Measurements from ENCODE around the gene SP100. TPM values are rescaled to one million over a fixed set of nuclear protein-coding genes. Genes with fewer than 3 reads are reported as not detected.
"Not testable (repeated sequence)": the region's sequence is repeated elsewhere in the genome, so short reads cannot be mapped to it uniquely, and the experiment has no call there.

The SP100 gene
- total RNA-seq, 2 experiments from 2014 or later: 364 to 392 TPM

GRCh38 chr2:230425377-230425776 lies 9.4 kb downstream of the SP100 start:
- Mint-ChIP-seq H3K27ac (no peak overlapping the region), H3K27me3 (no peaks in the 10 kb centered on the region), H3K4me1 (peaks cover 81% of the 10 kb centered on the region), H3K4me3 (no peak overlapping the region), H3K36me3 (ENCODE audit: low read depth) (peaks cover 90% of the 10 kb centered on the region), H3K9me3 (peaks cover 8% of the 10 kb centered on the region)
- ChIA-PET CTCF (no interaction called here), POLR2A (no interaction called here)
- DNase-seq: no peak

- Mint-ChIP-seq H3K27me3 (no peaks in the 10 kb centered on the region), H3K4me1 (peaks cover 70% of the 10 kb centered on the region), H3K4me3 (no peak overlapping the region), H3K9me3 (peaks cover 17% of the 10 kb centered on the region), H3K36me3 (ENCODE audit: low read depth) (peaks cover 91% of the 10 kb centered on the region), H3K27ac (no peak overlapping the region)
- DNase-seq: no peak
- POLR2A ChIA-PET: no interaction called here
- CTCF ChIA-PET: interaction anchor here (1.7 kb wide), 1 partner anchor 12 kb away, joined by 7 read pairs; no protein-coding TSS in a partner anchor
Measured at GRCh38 chr2:230429513-230429912, 13.5 kb downstream of the SP100 start.

- ChIA-PET POLR2A (no interaction called here), CTCF (interaction anchor here (0.6 to 1.7 kb wide), 4 partner anchors 14 to 233 kb away, joined by 3 to 7 read pairs (median 3); no protein-coding TSS in a partner anchor)
- Mint-ChIP-seq H3K4me1 (peaks cover 62% of the 10 kb centered on the region), H3K27me3 (no peaks in the 10 kb centered on the region), H3K27ac (peak overlapping the region; percentile 26), H3K9me3 (peaks cover 31% of the 10 kb centered on the region), H3K4me3 (peak overlapping the region; percentile 8), H3K36me3 (ENCODE audit: low read depth) (peaks cover 90% of the 10 kb centered on the region)
- DNase-seq: no peak
Measured at GRCh38 chr2:230430957-230431910, 15.2 kb downstream of the SP100 start.

- Mint-ChIP-seq H3K27me3 (no peaks in the 10 kb centered on the region), H3K9me3 (peaks cover 34% of the 10 kb centered on the region), H3K4me1 (peaks cover 56% of the 10 kb centered on the region), H3K4me3 (no peak overlapping the region), H3K27ac (peak overlapping the region; percentile 7), H3K36me3 (ENCODE audit: low read depth) (peaks cover 89% of the 10 kb centered on the region)
- ChIA-PET CTCF (interaction anchor here (0.9 to 1.6 kb wide), 2 partner anchors 10 to 31 kb away, joined by 3 to 4 read pairs; no protein-coding TSS in a partner anchor), POLR2A (no interaction called here)
- DNase-seq: no peak
Measured at GRCh38 chr2:230434677-230435324, 18.8 kb downstream of the SP100 start.

- Mint-ChIP-seq H3K4me1 (peaks cover 53% of the 10 kb centered on the region), H3K9me3 (peaks cover 30% of the 10 kb centered on the region), H3K27ac (no peak overlapping the region), H3K36me3 (ENCODE audit: low read depth) (peaks cover 85% of the 10 kb centered on the region), H3K4me3 (no peak overlapping the region), H3K27me3 (no peaks in the 10 kb centered on the region)
- CTCF ChIA-PET: interaction anchor here (0.9 to 1.6 kb wide), 2 partner anchors 9 to 31 kb away, joined by 3 to 4 read pairs; no protein-coding TSS in a partner anchor
- DNase-seq: no peak
- POLR2A ChIA-PET: no interaction called here
Measured at GRCh38 chr2:230435431-230435830, 19.4 kb downstream of the SP100 start.

GRCh38 chr2:230439121-230439520 lies 23.1 kb downstream of the SP100 start:
- H3K27ac Mint-ChIP-seq, DNase-seq, CTCF ChIA-PET, H3K4me3 Mint-ChIP-seq, H3K27me3 Mint-ChIP-seq, POLR2A ChIA-PET: not testable (repeated sequence)
- Mint-ChIP-seq H3K4me1 (peaks cover 62% of the 10 kb centered on the region), H3K9me3 (peaks cover 25% of the 10 kb centered on the region), H3K36me3 (ENCODE audit: low read depth) (peaks cover 86% of the 10 kb centered on the region)

GRCh38 chr2:230439590-230439989 lies 23.6 kb downstream of the SP100 start:
- Mint-ChIP-seq H3K4me1 (peaks cover 61% of the 10 kb centered on the region), H3K27ac (peak overlapping the region; percentile 86), H3K36me3 (ENCODE audit: low read depth) (peaks cover 86% of the 10 kb centered on the region), H3K27me3 (no peaks in the 10 kb centered on the region), H3K4me3 (peak overlapping the region; percentile 60), H3K9me3 (peaks cover 21% of the 10 kb centered on the region)
- CTCF ChIA-PET: no interaction called here
- POLR2A ChIA-PET: no interaction called here
- no peak for DNase-seq

GRCh38 chr2:230441227-230441897 lies 25.4 kb downstream of the SP100 start:
- H3K4me1 Mint-ChIP-seq: peaks cover 65% of the 10 kb centered on the region
- peak overlapping the region; percentile 47 for H3K4me3 Mint-ChIP-seq
- CTCF ChIA-PET: no interaction called here
- H3K27me3 Mint-ChIP-seq: no peaks in the 10 kb centered on the region
- H3K27ac Mint-ChIP-seq: peak overlapping the region; percentile 85
- H3K36me3 Mint-ChIP-seq (ENCODE audit: low read depth): peaks cover 86% of the 10 kb centered on the region
- H3K9me3 Mint-ChIP-seq: peaks cover 6% of the 10 kb centered on the region
- POLR2A ChIA-PET: no interaction called here
- DNase-seq: peak; percentile 62

- Mint-ChIP-seq H3K27me3 (no peaks in the 10 kb centered on the region), H3K9me3 (peaks cover 6% of the 10 kb centered on the region), H3K4me1 (peaks cover 84% of the 10 kb centered on the region), H3K36me3 (ENCODE audit: low read depth) (peaks cover 88% of the 10 kb centered on the region), H3K4me3 (no peak overlapping the region), H3K27ac (no peak overlapping the region)
- CTCF ChIA-PET: no interaction called here
- DNase-seq: no peak
- POLR2A ChIA-PET: no interaction called here
Measured at GRCh38 chr2:230443541-230443940, 27.5 kb downstream of the SP100 start.

GRCh38 chr2:230444832-230445231 lies 28.8 kb downstream of the SP100 start:
- POLR2A ChIA-PET: no interaction called here
- CTCF ChIA-PET: interaction anchor here (1.3 kb wide), 1 partner anchor 9 kb away, joined by 4 read pairs; no protein-coding TSS in a partner anchor
- no peak overlapping the region for H3K27ac Mint-ChIP-seq

GRCh38 chr2:230447036-230447435 lies 31.0 kb downstream of the SP100 start:
- H3K27ac Mint-ChIP-seq: peak overlapping the region; percentile 67
- H3K4me1 Mint-ChIP-seq: peaks cover 80% of the 10 kb centered on the region
- no peaks in the 10 kb centered on the region for H3K27me3 Mint-ChIP-seq
- DNase-seq: peak; percentile 13
- peaks cover 2% of the 10 kb centered on the region for H3K9me3 Mint-ChIP-seq
- H3K36me3 Mint-ChIP-seq (ENCODE audit: low read depth): peaks cover 91% of the 10 kb centered on the region
- no peak overlapping the region for H3K4me3 Mint-ChIP-seq
- CTCF ChIA-PET: interaction anchor here (0.7 to 2.1 kb wide), 4 partner anchors 9 to 52 kb away, joined by 3 to 5 read pairs (median 3); partner anchors contain the start of gene SP100
- POLR2A ChIA-PET: no interaction called here

More at GRCh38 chr2:230444832-230445231, 28.8 kb downstream of the SP100 start:
- no peak for DNase-seq
- Mint-ChIP-seq H3K27me3 (no peaks in the 10 kb centered on the region), H3K4me1 (peaks cover 82% of the 10 kb centered on the region), H3K9me3 (peaks cover 2% of the 10 kb centered on the region), H3K4me3 (no peak overlapping the region), H3K36me3 (ENCODE audit: low read depth) (peaks cover 88% of the 10 kb centered on the region)
